Heart right ventricle (tissue), 16 donors: ENCODE measurements around the gene PTPRD. TPM values are rescaled to one million over a fixed set of nuclear protein-coding genes. Genes with fewer than 3 reads are reported as not detected.
A peak's percentile ranks its signal among the peaks of the same experiment; 100 is the strongest.

Experiments
- ATAC-seq, 8 donors: fragments of 200-7000 bp; cut with Tn5 transposase; one replicate each; pipeline ENCODE4 v1.9.1; 2020; ENCODE audit warnings: mild to moderate bottlenecking in 8 of 8, moderate library complexity in 8 of 8, moderate number of reproducible peaks in 1 of 8
- DNase-seq, 2 donors: peaks; one replicate each; pipeline ENCODE4 v3.0.0-alpha.2; 2020
- H3K27ac ChIP-seq, 10 donors: fragments of 200-600 bp; sonication (generic) in 2 of 10; one replicate each; pipeline versions ENCODE4 v1.5.0 to v1.8.0; 2020 to 2022; ENCODE audit warnings: mild to moderate bottlenecking in 3 of 10
- H3K27me3 ChIP-seq, 7 donors: fragments of 200-600 bp; one replicate each; pipeline ENCODE4 v1.8.0; 2021 to 2022; ENCODE audit warnings: mild to moderate bottlenecking in 2 of 7
- H3K36me3 ChIP-seq, 9 donors: fragments of 200-600 bp; sonication (generic) in 1 of 9; one replicate each; pipeline versions ENCODE4 v1.5.0 to v1.8.0; 2020 to 2022; ENCODE audit warnings: mild to moderate bottlenecking in 2 of 9
- H3K4me1 ChIP-seq, 9 donors: fragments of 200-600 bp; sonication (generic) in 1 of 9; one replicate each; pipeline versions ENCODE4 v1.5.0 to v1.8.0; 2020 to 2022; ENCODE audit warnings: mild to moderate bottlenecking in 4 of 9
- H3K4me3 ChIP-seq, 10 donors: fragments of 200-600 bp; sonication (generic) in 2 of 10; one replicate each; pipeline versions ENCODE4 v1.5.0 to v1.8.0; 2020 to 2022; ENCODE audit warnings: mild to moderate bottlenecking in 7 of 10, moderate library complexity in 2 of 10
- H3K9me3 ChIP-seq, 11 donors: fragments of 200-600 bp in 10 of 11; sonication (generic) in 2 of 11; one replicate each; pipeline versions ENCODE4 v1.5.0 to v1.8.0; 2013 to 2022; ENCODE audit warnings: mild to moderate bottlenecking in 2 of 11, control low read depth in 1 of 11, moderate library complexity in 1 of 11
- CTCF ChIP-seq, 9 donors: fragments of 200-600 bp; sonication (generic) in 2 of 9; IDR thresholded peaks; one replicate each; pipeline versions ENCODE4 v1.5.0 to v1.8.0; 2021 to 2022; ENCODE audit warnings: antibody characterized with exemption in 9 of 9, mild to moderate bottlenecking in 5 of 9, moderate library complexity in 1 of 9
- WGBS, 2 donors: extraction: QIAGEN DNeasy Blood & Tissue Kit; methylation state at CpG; one replicate each; pipeline ENCODE4 v1.1.7; 2013; ENCODE audit warnings: inconsistent platforms in 1 of 2; 5-methylcytosine and 5-hydroxymethylcytosine counted together
- intact Hi-C, 10 donors: fragments of 100-400 bp; cut with DNase I; formaldehyde crosslinking; loops; one replicate each; pipeline versions ENCODE4 v1.11.1 to v1.14.2; 2022
- polyA plus RNA-seq, 2 donors: library from polyadenylated mRNA; stranded (reverse); fragments of 200-250 nt; gene quantifications; one replicate each; pipeline ENCODE4 v1.2.3, GENCODE V29; 2013
- total RNA-seq, 10 donors: library from RNA; stranded (reverse); fragmentation: NEBNext Ultra II Directional in 3 of 10; extraction: Animal tissue kit (Norgen Biotek cat#: 25700) in 3 of 10; gene quantifications; one replicate each; pipeline versions ENCODE4 v1.2.1 to v1.2.4, GENCODE V29; 2021 to 2023
- donor health status: Arrhythmogenic right ventricular cardiomyopathy.
- donor health status: ischemic (EF 13 %, LVEDD 7.1; RV severe dilation, severe dysfunction).
- donor health status: healthy with polysubstance abuse.
- donor health status: DM: no; HTN: yes; CAD: no.
- donor health status: DM: no; HTN: no; CAD: no.
- donor health status: ischemic (EF 25% LVEDD 6.9; RV normal size, moderate dysfunction).
- donor health status: ischemic (EF 25% LVEDD 5.7; RV mildly dilated, moderate dysfunction).
- donor health status: healthy.
- donor health status: DM: yes; HTN: yes; CAD: no.
- donor health status: Ischemic cardiomyopathy.
- donor health status: ischemic (EF 35%, LVEDD 5.7; RV mildly dilated, moderate dysfunction).
- donor health status: nonischemic (EF 11% LVEDD 7.7; RV severe dilation, severe dysfunction).
- donor health status: DM: yes; HTN: yes; CAD: no.
- donor health status: PGD.
- donor health status: ischemic (EF 29% LVEDD 5.4; RV normal size, mild dysfunction).
- donor health status: nonischemic (EF 23%, LVEDD 6.1; RV moderate dilation, normal function).

Gene PTPRD
- total and polyA plus RNA-seq, 12 donors, result 1.4 to 25.2 (median 13.0) TPM

GRCh38 chr9:8860925-8861324 lies 1751.9 kb downstream of the PTPRD start:
- Histone ChIP-seq H3K27ac (no peak overlapping the region), H3K36me3 (no peaks in the 10 kb centered on the region), H3K4me1 (peaks cover 0 to 28% (median 8%) of the 10 kb centered on the region in 9 donors), H3K9me3 (no peaks in the 10 kb centered on the region), H3K4me3 (no peak overlapping the region), H3K27me3 (peaks cover 0 to 35% (median 8%) of the 10 kb centered on the region in 7 donors)
- no peak for TF ChIP-seq CTCF (IDR thresholded peaks at IDR 0.05)
- 25 to 31% methylated on average over 4 of the region's 4 CpGs for WGBS, 2 donors
- ATAC-seq (no peak), DNase-seq (no peak)
- intact Hi-C loops, result loop anchor here in 1 of 10 donors (10.0 kb wide), 1 partner anchor 376 kb away; no protein-coding TSS in a partner anchor

- peaks cover 0 to 43% (median 8%) of the 10 kb centered on the region in 7 donors for H3K27me3 ChIP-seq
- H3K9me3 ChIP-seq, result no peaks in the 10 kb centered on the region
- no peak overlapping the region for H3K27ac ChIP-seq
- peaks cover 0 to 34% (median 8%) of the 10 kb centered on the region in 9 donors for H3K4me1 ChIP-seq
- H3K36me3 ChIP-seq, result no peaks in the 10 kb centered on the region
- intact Hi-C loops, result loop anchor here in 1 of 10 donors (10.0 kb wide), 1 partner anchor 375 kb away; no protein-coding TSS in a partner anchor
- DNase-seq (no peak), ATAC-seq (no peak)
- no peak for TF ChIP-seq CTCF (IDR thresholded peaks at IDR 0.05)
- no peak overlapping the region for H3K4me3 ChIP-seq
Observed at GRCh38 chr9:8860086-8860485, 1752.7 kb downstream of the PTPRD start.

GRCh38 chr9:8859416-8859815 lies 1753.4 kb downstream of the PTPRD start:
- DNase-seq, result no peak
- intact Hi-C loops, result loop anchor here in 2 of 10 donors (10.0 kb wide), 2 partner anchors 245 to 375 kb away; no protein-coding TSS in a partner anchor
- WGBS, 2 donors, result 56 to 60% methylated on average over 3 of the region's 3 CpGs
- no peak for TF ChIP-seq CTCF (IDR thresholded peaks at IDR 0.05)
- no peaks in the 10 kb centered on the region for H3K9me3 ChIP-seq
- no peak for ATAC-seq
- no peaks in the 10 kb centered on the region for H3K36me3 ChIP-seq
- H3K27ac ChIP-seq, result no peak overlapping the region
- H3K27me3 ChIP-seq, result peaks cover 0 to 50% (median 8%) of the 10 kb centered on the region in 7 donors
- peaks cover 0 to 39% (median 8%) of the 10 kb centered on the region in 9 donors for H3K4me1 ChIP-seq
- no peak overlapping the region for H3K4me3 ChIP-seq

GRCh38 chr9:8858596-8859161 lies 1754.1 kb downstream of the PTPRD start:
- intact Hi-C loops, result loop anchor here in 2 of 10 donors (10.0 kb wide), 2 partner anchors 244 to 374 kb away; no protein-coding TSS in a partner anchor
- TF ChIP-seq CTCF (IDR thresholded peaks at IDR 0.05), result no peak
- DNase-seq (peak in 1 of 2 donors; percentile 6), ATAC-seq (peak; percentile 13 to 73 (median 38))
- H3K4me1 ChIP-seq, result peaks cover 0 to 39% (median 8%) of the 10 kb centered on the region in 9 donors
- peaks cover 0 to 51% (median 8%) of the 10 kb centered on the region in 7 donors for H3K27me3 ChIP-seq
- H3K9me3 ChIP-seq, result no peaks in the 10 kb centered on the region
- H3K36me3 ChIP-seq, result no peaks in the 10 kb centered on the region
- peak overlapping the region in 9 of 10 donors; percentile 59 to 77 (median 69) for H3K4me3 ChIP-seq
- 18 to 24% methylated on average over 27 of the region's 27 CpGs for WGBS, 2 donors
- peak overlapping the region in 3 of 10 donors; percentile 36 to 57 (median 45) for H3K27ac ChIP-seq
